Osteoblast (primary cell): ENCODE measurements around the gene TIPRL. TPM values are rescaled to one million over a fixed set of nuclear protein-coding genes. Genes with fewer than 3 reads are reported as not detected.
A peak's percentile ranks its signal among the peaks of the same experiment; 100 is the strongest.

Source experiments
- DNase-seq: peaks from one replicate; pipeline ENCODE4 v3.0.0; 2011; ENCODE audit warnings: low spot score, mixed read lengths; ENCODE audit not compliant: insufficient read length; ENCODE audit errors: missing footprints
- H2AFZ ChIP-seq: 2 replicates; pipeline ENCODE4 v1.6.0; 2011; ENCODE audit warnings: mild to moderate bottlenecking, low read length
- H3K27ac ChIP-seq: 2 replicates; pipeline ENCODE4 v1.5.1; 2011; ENCODE audit warnings: mild to moderate bottlenecking, low read depth, low read length, moderate library complexity
- H3K27me3 ChIP-seq: 2 replicates; pipeline ENCODE4 v1.6.0; 2012; ENCODE audit warnings: mild to moderate bottlenecking, control low read depth, inconsistent platforms, low read length, moderate library complexity; ENCODE audit not compliant: insufficient read depth
- H3K36me3 ChIP-seq: 2 replicates; pipeline ENCODE4 v1.5.1; 2011; ENCODE audit warnings: mild to moderate bottlenecking, low read length, control low read depth, moderate library complexity; ENCODE audit not compliant: insufficient read depth
- H3K4me1 ChIP-seq: 2 replicates; pipeline ENCODE4 v1.5.1; 2011; ENCODE audit warnings: mild to moderate bottlenecking, low read length, control low read depth, moderate library complexity; ENCODE audit not compliant: insufficient read depth
- H3K4me2 ChIP-seq: 2 replicates; pipeline ENCODE4 v1.6.0; 2011; ENCODE audit warnings: mild to moderate bottlenecking, low read length; ENCODE audit not compliant: insufficient read depth
- H3K4me3 ChIP-seq: fragments of 200-600 bp; sonication (generic); 3 replicates; pipeline ENCODE4 v1.5.1; 2012; ENCODE audit warnings: mild to moderate bottlenecking, low read length, inconsistent platforms; ENCODE audit not compliant: insufficient read depth
- H3K79me2 ChIP-seq: 2 replicates; pipeline ENCODE4 v1.6.0; 2012; ENCODE audit warnings: mild to moderate bottlenecking, low read length, control low read depth, inconsistent platforms; ENCODE audit not compliant: insufficient read depth
- H3K9me3 ChIP-seq: 2 replicates; pipeline ENCODE4 v1.5.1; 2011; ENCODE audit warnings: low read depth, low read length, control low read depth
- H4K20me1 ChIP-seq: 2 replicates; pipeline ENCODE4 v1.6.0; 2012; ENCODE audit warnings: mild to moderate bottlenecking, low read length, control low read depth; ENCODE audit not compliant: insufficient read depth
- total RNA-seq: library from RNA; depleted of rRNA; stranded (reverse); fragments of >200 nt; gene quantifications from 2 replicates; pipeline ENCODE4 v1.2.3, GENCODE V29; 2012
- TF ChIP-seq, protein P1 (sequence below): IDR thresholded peaks from 2 replicates; pipeline ENCODE4 v1.5.1; 2011; ENCODE audit warnings: mild to moderate bottlenecking, low read depth, low read length, moderate library complexity; ENCODE audit errors: extremely low read depth

The TIPRL gene
- total RNA-seq, 1 donor, result 30.8 TPM

DNA sequence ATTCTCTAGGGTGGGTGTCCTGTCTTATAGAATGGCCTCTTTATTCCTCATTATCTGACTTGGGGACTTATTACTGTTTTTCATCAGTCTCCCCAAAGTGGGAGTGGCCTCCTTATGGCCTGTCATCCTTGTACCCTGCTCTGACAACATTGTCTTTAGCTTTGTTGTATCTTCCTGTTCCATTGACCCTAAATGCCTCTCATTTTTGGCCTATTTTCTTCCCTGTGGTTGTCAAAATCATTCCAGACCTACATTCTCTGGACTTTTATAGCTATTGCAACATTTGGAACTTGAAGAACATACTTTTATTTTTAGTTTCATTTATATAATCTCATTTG lies 56.8 kb downstream of the TIPRL start:
- TF ChIP-seq, protein P1, sequence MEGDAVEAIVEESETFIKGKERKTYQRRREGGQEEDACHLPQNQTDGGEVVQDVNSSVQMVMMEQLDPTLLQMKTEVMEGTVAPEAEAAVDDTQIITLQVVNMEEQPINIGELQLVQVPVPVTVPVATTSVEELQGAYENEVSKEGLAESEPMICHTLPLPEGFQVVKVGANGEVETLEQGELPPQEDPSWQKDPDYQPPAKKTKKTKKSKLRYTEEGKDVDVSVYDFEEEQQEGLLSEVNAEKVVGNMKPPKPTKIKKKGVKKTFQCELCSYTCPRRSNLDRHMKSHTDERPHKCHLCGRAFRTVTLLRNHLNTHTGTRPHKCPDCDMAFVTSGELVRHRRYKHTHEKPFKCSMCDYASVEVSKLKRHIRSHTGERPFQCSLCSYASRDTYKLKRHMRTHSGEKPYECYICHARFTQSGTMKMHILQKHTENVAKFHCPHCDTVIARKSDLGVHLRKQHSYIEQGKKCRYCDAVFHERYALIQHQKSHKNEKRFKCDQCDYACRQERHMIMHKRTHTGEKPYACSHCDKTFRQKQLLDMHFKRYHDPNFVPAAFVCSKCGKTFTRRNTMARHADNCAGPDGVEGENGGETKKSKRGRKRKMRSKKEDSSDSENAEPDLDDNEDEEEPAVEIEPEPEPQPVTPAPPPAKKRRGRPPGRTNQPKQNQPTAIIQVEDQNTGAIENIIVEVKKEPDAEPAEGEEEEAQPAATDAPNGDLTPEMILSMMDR, result no peak
- H3K79me2 ChIP-seq, result peaks cover 38% of the 10 kb centered on the region
- H4K20me1 ChIP-seq, result peaks cover 24% of the 10 kb centered on the region
- no peaks in the 10 kb centered on the region for H3K27me3 ChIP-seq
- peaks cover 45% of the 10 kb centered on the region for H3K36me3 ChIP-seq
- no peak for DNase-seq
- H3K4me1 ChIP-seq, result peaks cover 6% of the 10 kb centered on the region
- H2AFZ ChIP-seq, result no peak overlapping the region
- no peaks in the 10 kb centered on the region for H3K9me3 ChIP-seq
- H3K4me3 ChIP-seq, result no peak overlapping the region
- H3K27ac ChIP-seq, result no peak overlapping the region
- H3K4me2 ChIP-seq, result no peak overlapping the region

GRCh38 chr1:168235937-168236336 lies 57.2 kb downstream of the TIPRL start:
- Histone ChIP-seq H2AFZ (no peak overlapping the region), H3K27me3 (no peaks in the 10 kb centered on the region), H3K27ac (no peak overlapping the region), H3K4me2 (no peak overlapping the region), H3K4me1 (peaks cover 6% of the 10 kb centered on the region), H3K36me3 (peaks cover 45% of the 10 kb centered on the region), H3K4me3 (no peak overlapping the region), H3K79me2 (peaks cover 34% of the 10 kb centered on the region), H3K9me3 (no peaks in the 10 kb centered on the region), H4K20me1 (peaks cover 21% of the 10 kb centered on the region)
- DNase-seq, result no peak
- TF ChIP-seq, protein P1, result no peak

- Histone ChIP-seq H3K4me3 (no peak overlapping the region), H3K9me3 (no peaks in the 10 kb centered on the region), H3K4me1 (peaks cover 6% of the 10 kb centered on the region), H3K4me2 (no peak overlapping the region), H3K36me3 (peaks cover 43% of the 10 kb centered on the region), H2AFZ (no peak overlapping the region), H3K27me3 (no peaks in the 10 kb centered on the region), H3K79me2 (peaks cover 24% of the 10 kb centered on the region), H3K27ac (peak overlapping the region; percentile 19), H4K20me1 (peaks cover 12% of the 10 kb centered on the region)
- TF ChIP-seq, protein P1, result no peak
- no peak for DNase-seq
These were observed 58.3 kb downstream of the TIPRL start for GRCh38 chr1:168236836-168237611.

DNA sequence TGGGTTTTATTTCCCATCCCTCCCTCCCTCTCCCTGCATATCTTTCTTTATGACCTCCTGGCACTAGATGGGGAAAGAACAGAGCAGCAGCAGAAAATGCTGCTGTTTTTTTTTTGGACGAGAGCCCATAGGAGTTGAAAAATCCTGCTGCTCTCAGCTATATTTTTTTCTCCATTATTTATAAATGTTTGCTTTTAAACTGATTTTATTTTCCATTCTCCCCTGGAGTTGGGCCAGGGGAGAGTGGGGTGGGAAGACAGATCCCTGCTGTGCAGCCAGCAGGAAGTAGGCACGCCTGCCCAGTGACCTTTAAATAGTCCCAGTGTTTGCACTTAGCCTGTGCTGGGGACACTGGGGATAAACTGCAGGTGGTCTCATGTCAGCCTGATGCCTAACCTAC lies 64.4 kb downstream of the TIPRL start:
- no peak overlapping the region for H3K4me3 ChIP-seq
- no peaks in the 10 kb centered on the region for H4K20me1 ChIP-seq
- H3K36me3 ChIP-seq, result peaks cover 39% of the 10 kb centered on the region
- DNase-seq, result no peak
- no peaks in the 10 kb centered on the region for H3K4me1 ChIP-seq
- no peak overlapping the region for H3K27ac ChIP-seq
- no peaks in the 10 kb centered on the region for H3K27me3 ChIP-seq
- H3K4me2 ChIP-seq, result no peak overlapping the region
- TF ChIP-seq, protein P1, result no peak
- H2AFZ ChIP-seq, result no peak overlapping the region
- peaks cover 8% of the 10 kb centered on the region for H3K79me2 ChIP-seq
- no peaks in the 10 kb centered on the region for H3K9me3 ChIP-seq
